Measurements from ENCODE around the gene CDH13. TPM values are rescaled to one million over a fixed set of nuclear protein-coding genes. Genes with fewer than 3 reads are reported as not detected.

The CDH13 gene
- 62.5 TPM for polyA plus RNA-seq (2013, experiment 1 of 2; ENCODE audit: insufficient read length)
- 57.2 TPM for polyA plus RNA-seq (2013, experiment 2 of 2; ENCODE audit: insufficient read length)

GRCh38 chr16:82626791-82627261 is at the start of gene CDH13:
CDH13 (plus strand) TSS chr16:82626969.
- peak; percentile 68 for DNase-seq

GRCh38 chr16:82580298-82580890 is 46.4 kb upstream of the CDH13 start:
- peak; percentile 55 for DNase-seq

- DNase-seq, result no peak
Measured at GRCh38 chr16:82582975-82583374, 43.8 kb upstream of the CDH13 start.

- peak; percentile 26 for DNase-seq
Measured at GRCh38 chr16:82583422-82583821, 43.3 kb upstream of the CDH13 start.

- DNase-seq, result no peak
Measured at GRCh38 chr16:82584553-82585152, 42.1 kb upstream of the CDH13 start.

- DNase-seq, result peak; percentile 88
Measured at GRCh38 chr16:82585675-82586074, 41.1 kb upstream of the CDH13 start.

- no peak for DNase-seq
Measured at GRCh38 chr16:82586130-82586529, 40.6 kb upstream of the CDH13 start.

- no peak for DNase-seq
Measured at GRCh38 chr16:82587289-82587688, 39.5 kb upstream of the CDH13 start.

- no peak for DNase-seq
Measured at GRCh38 chr16:82589407-82589806, 37.4 kb upstream of the CDH13 start.

- DNase-seq, result no peak
Measured at GRCh38 chr16:82594114-82594513, 32.7 kb upstream of the CDH13 start.

- no peak for DNase-seq
Measured at GRCh38 chr16:82598771-82599170, 28.0 kb upstream of the CDH13 start.

- DNase-seq, result no peak
Measured at GRCh38 chr16:82601989-82602640, 24.7 kb upstream of the CDH13 start.

GRCh38 chr16:82603784-82604411 is 22.9 kb upstream of the CDH13 start:
- DNase-seq, result peak; percentile 58

GRCh38 chr16:82605076-82605475 is 21.7 kb upstream of the CDH13 start:
- DNase-seq, result no peak

GRCh38 chr16:82605863-82606620 is 20.7 kb upstream of the CDH13 start:
- DNase-seq, result no peak

- no peak for DNase-seq
Measured at GRCh38 chr16:82609140-82609539, 17.6 kb upstream of the CDH13 start.

GRCh38 chr16:82612263-82612662 is 14.5 kb upstream of the CDH13 start:
- DNase-seq, result no peak

- DNase-seq, result no peak
Measured at GRCh38 chr16:82616356-82616755, 10.4 kb upstream of the CDH13 start.

- DNase-seq, result no peak
Measured at GRCh38 chr16:82621781-82622180, 5.0 kb upstream of the CDH13 start.

- DNase-seq, result no peak
Measured at GRCh38 chr16:82623241-82623640, 3.5 kb upstream of the CDH13 start.

GRCh38 chr16:82625066-82625968 is 1.5 kb upstream of the CDH13 start:
- DNase-seq, result no peak

GRCh38 chr16:82628088-82628423 is 1.3 kb downstream of the CDH13 start:
- DNase-seq, result peak; percentile 14
